GM08714 (cell line): ENCODE results near the gene BEGAIN.

Source experiments
- H3K4me3 ChIP-seq: fragments of 200-500 bp; sonication (Bioruptor generic); 2 replicates; pipeline ENCODE4 v1.5.1; 2014; ENCODE audit warnings: mild to moderate bottlenecking, low read length, inconsistent platforms
- ZNF274 ChIP-seq: IDR thresholded peaks from 2 replicates; pipeline ENCODE4 v1.6.1; 2012; ENCODE audit warnings: mild to moderate bottlenecking, low read depth, low read length

The BEGAIN gene

GRCh38 chr14:100541621-100542560, 45.3 kb downstream of the BEGAIN start:
- H3K4me3 ChIP-seq: no peak overlapping the region

GRCh38 chr14:100540926-100541620, 46.1 kb downstream of the BEGAIN start:
- no peak for TF ChIP-seq ZNF274
- H3K4me3 ChIP-seq: no peak overlapping the region

More at GRCh38 chr14:100541621-100542560, 45.3 kb downstream of the BEGAIN start:
- no peak for TF ChIP-seq ZNF274

DNA sequence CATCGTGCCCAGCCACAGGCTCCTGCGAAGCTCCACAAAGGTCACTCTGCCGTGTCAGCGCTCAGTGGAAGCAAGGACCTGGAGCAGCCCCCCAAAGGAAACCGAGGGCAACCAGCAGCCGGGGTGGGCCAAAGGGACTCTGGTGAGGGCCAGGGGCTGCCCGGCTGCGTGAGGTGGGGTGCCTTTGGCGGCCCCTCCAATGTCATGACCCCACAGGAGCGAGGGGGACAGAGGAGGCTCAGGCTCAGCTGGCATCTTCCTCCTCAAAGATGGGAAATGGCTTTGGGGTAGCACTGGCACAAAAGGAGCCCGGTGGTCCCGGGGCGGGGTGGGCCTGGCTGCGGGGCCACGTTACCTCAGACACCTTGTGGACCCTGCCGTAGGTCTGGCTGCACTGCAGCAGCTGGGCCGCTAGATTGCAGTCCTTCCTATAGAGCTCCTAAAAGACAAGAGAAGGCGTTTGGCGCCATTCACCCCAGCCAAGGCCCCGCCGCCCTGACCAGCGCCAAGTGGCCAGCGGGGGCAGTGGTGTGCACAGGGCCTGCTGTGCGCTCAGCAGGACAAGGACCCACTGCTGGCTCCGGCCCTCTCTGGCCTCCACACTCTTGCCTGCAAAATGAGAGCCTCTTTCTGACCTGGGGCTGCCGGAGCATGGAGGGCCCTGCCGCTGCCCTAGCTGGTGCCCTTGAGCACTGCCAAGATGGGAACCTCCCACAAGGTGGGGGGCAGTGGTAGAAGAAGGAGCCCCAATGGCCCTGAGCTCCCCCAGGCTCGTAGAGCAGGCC, 46.9 kb downstream of the BEGAIN start:
- TF ChIP-seq ZNF274: no peak
- H3K4me3 ChIP-seq: no peak overlapping the region

DNA sequence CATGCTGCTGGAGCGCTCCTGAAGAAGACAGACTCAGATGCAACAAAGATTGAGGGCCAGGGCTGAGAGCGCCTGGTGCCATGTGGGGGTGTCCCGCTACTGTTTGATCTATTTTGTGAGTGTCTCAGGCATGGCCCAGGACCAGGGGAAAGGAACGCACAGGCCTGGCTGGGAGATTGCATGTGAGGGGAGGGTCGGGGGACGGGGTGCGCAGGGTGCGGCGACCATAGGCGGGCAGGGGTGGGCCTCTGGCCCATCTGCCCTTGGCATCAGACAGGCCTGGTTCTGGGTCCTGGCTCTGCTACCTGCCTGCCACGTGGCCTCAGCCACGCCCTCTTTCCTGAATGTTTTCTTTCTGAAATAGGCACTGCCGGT, 47.5 kb downstream of the BEGAIN start:
- no peak overlapping the region for H3K4me3 ChIP-seq
- no peak for TF ChIP-seq ZNF274

DNA sequence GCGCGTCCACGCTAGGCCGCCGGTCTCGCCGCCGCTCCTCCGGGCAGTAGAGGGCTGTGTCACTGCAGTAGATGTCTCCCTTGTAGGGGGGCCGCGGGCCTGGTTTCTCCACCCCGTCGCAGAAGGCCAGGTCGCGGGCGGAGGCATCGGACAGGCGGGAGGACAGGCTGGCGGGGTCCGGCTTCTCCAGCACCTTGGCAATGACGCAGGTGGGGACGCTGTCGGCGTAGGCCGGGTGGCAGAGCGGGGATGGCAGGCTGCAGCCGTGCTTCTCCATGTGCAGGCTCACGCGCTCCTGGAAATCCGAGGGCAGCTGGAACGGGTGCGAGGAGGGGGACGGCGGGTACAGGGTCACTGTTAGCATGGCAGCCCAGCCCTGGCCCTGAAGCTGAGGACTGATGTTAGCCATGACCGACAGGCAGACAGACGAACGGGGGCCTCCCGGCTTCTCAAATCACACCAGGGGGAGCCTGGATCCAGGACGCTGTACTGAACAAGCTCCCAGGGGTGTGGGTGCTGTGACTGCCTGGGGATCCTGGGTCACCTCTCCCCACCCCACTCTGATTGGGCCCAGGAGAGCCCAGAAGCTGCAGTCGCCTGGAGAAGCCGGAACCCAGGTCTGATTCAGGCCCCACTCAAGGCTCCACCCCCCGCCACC, 48.1 kb downstream of the BEGAIN start:
- TF ChIP-seq ZNF274: no peak
- no peak overlapping the region for H3K4me3 ChIP-seq

- H3K4me3 ChIP-seq: no peak overlapping the region
- TF ChIP-seq ZNF274: no peak
Measured at GRCh38 chr14:100538351-100539002, 48.7 kb downstream of the BEGAIN start.

- no peak for TF ChIP-seq ZNF274
- H3K4me3 ChIP-seq: no peak overlapping the region
Measured at GRCh38 chr14:100537446-100538350, 49.5 kb downstream of the BEGAIN start.

GRCh38 chr14:100536721-100537445, 50.3 kb downstream of the BEGAIN start:
- no peak overlapping the region for H3K4me3 ChIP-seq
- no peak for TF ChIP-seq ZNF274

- H3K4me3 ChIP-seq: no peak overlapping the region
- no peak for TF ChIP-seq ZNF274
Measured at GRCh38 chr14:100536121-100536510, 51.1 kb downstream of the BEGAIN start.

DNA sequence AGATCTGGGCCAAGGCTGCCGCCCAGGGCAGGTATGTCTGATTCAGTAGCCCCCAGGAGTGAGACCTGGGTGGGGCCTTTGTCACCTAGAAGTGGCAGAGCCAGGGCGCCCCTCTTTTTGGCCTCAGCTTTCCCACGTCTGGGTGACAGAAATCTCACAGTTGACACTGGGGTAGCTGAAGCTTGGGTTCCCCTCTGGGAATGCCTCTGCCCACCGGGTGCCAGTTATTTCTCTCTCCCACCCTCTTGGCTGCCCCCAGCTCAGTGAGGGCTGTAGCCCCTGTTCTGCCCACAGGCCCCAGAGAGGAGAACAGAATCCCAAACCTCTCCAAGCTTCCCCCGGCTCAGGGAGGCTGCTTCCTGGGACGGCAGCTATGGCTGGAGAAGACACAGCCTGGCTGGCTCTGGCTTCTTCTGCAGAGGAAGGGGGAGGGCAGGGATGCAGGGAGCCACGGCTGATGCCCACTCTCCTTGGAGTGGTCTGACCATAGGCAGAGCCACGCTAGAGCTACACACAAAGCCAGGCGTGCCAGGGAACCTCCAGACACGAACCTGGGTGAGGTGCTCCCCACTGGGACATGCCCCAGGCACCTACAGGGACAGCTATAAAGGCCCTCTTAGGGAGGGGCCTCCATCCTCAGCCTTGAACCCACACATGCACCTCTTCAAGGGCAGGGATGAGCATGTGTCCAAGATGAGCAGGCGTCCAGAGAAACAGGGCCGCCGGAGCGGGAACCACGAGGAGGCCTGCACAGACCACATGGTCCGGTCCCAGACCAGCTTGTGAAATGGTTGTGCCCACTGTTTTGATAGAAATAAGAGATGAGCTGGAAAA, 51.7 kb downstream of the BEGAIN start:
- H3K4me3 ChIP-seq: no peak overlapping the region
- TF ChIP-seq ZNF274: no peak
